Measurements from ENCODE around the gene UBR3.

The UBR3 gene

GRCh38 chr2:170006587-170007325, 179.5 kb downstream of the UBR3 start:
- H3K27me3 ChIP-seq (ENCODE audit: insufficient read depth, poor library complexity, severe bottlenecking), result no peaks in the 10 kb centered on the region
- TF ChIP-seq CTCF (IDR thresholded peaks at IDR 0.05; ENCODE audit: poor library complexity, severe bottlenecking), result no peak
- no peaks in the 10 kb centered on the region for H3K9me3 ChIP-seq (ENCODE audit: severe bottlenecking)
- no peak overlapping the region for H3K4me3 ChIP-seq (ENCODE audit: severe bottlenecking)
- H3K4me1 ChIP-seq (ENCODE audit: insufficient read depth, poor library complexity, severe bottlenecking), result no peaks in the 10 kb centered on the region
- peaks cover 15% of the 10 kb centered on the region; the same call in 1 of the 2 replicates for H3K36me3 ChIP-seq (ENCODE audit: low read depth)
- DNase-seq (ENCODE audit: low spot score) (no peak), ATAC-seq (ENCODE audit: low read depth) (no peak)
- no peak overlapping the region for H3K27ac ChIP-seq (ENCODE audit: poor library complexity, severe bottlenecking)

GRCh38 chr2:170009209-170009608, 182.0 kb downstream of the UBR3 start:
- H3K36me3 ChIP-seq (ENCODE audit: low read depth), result 0 out of 2 replicates have a peak, but pooled peaks cover 9% of the 10 kb centered on the region

GRCh38 chr2:170012773-170013172, 185.5 kb downstream of the UBR3 start:
- Histone ChIP-seq H3K27ac (ENCODE audit: poor library complexity, severe bottlenecking) (no peak overlapping the region), H3K4me3 (ENCODE audit: severe bottlenecking) (no peak overlapping the region), H3K4me1 (ENCODE audit: insufficient read depth, poor library complexity, severe bottlenecking) (no peaks in the 10 kb centered on the region), H3K9me3 (ENCODE audit: severe bottlenecking) (no peaks in the 10 kb centered on the region), H3K27me3 (ENCODE audit: insufficient read depth, poor library complexity, severe bottlenecking) (no peaks in the 10 kb centered on the region), H3K36me3 (ENCODE audit: low read depth) (no peaks in the 10 kb centered on the region)
- TF ChIP-seq CTCF (IDR thresholded peaks at IDR 0.05; ENCODE audit: poor library complexity, severe bottlenecking), result no peak
- ATAC-seq (ENCODE audit: low read depth) (no peak), DNase-seq (ENCODE audit: low spot score) (no peak)

More at GRCh38 chr2:170009209-170009608, 182.0 kb downstream of the UBR3 start:
- H3K4me3 ChIP-seq (ENCODE audit: severe bottlenecking), result no peak overlapping the region
- no peaks in the 10 kb centered on the region for H3K9me3 ChIP-seq (ENCODE audit: severe bottlenecking)
- DNase-seq (ENCODE audit: low spot score) (no peak), ATAC-seq (ENCODE audit: low read depth) (no peak)
- H3K4me1 ChIP-seq (ENCODE audit: insufficient read depth, poor library complexity, severe bottlenecking), result no peaks in the 10 kb centered on the region
- H3K27me3 ChIP-seq (ENCODE audit: insufficient read depth, poor library complexity, severe bottlenecking), result no peaks in the 10 kb centered on the region
- no peak for TF ChIP-seq CTCF (IDR thresholded peaks at IDR 0.05; ENCODE audit: poor library complexity, severe bottlenecking)
- H3K27ac ChIP-seq (ENCODE audit: poor library complexity, severe bottlenecking), result no peak overlapping the region

GRCh38 chr2:170013802-170014551, 186.7 kb downstream of the UBR3 start:
- no peaks in the 10 kb centered on the region for H3K9me3 ChIP-seq (ENCODE audit: severe bottlenecking)
- H3K27ac ChIP-seq (ENCODE audit: poor library complexity, severe bottlenecking), result no peak overlapping the region
- no peak overlapping the region for H3K4me3 ChIP-seq (ENCODE audit: severe bottlenecking)
- no peaks in the 10 kb centered on the region for H3K36me3 ChIP-seq (ENCODE audit: low read depth)
- no peaks in the 10 kb centered on the region for H3K4me1 ChIP-seq (ENCODE audit: insufficient read depth, poor library complexity, severe bottlenecking)
- no peaks in the 10 kb centered on the region for H3K27me3 ChIP-seq (ENCODE audit: insufficient read depth, poor library complexity, severe bottlenecking)
- no peak for ATAC-seq (ENCODE audit: low read depth)
- TF ChIP-seq CTCF (IDR thresholded peaks at IDR 0.05; ENCODE audit: poor library complexity, severe bottlenecking), result no peak
- no peak for DNase-seq (ENCODE audit: low spot score)

Data from RWPE2 (cell line).